Endodermal cell (in vitro differentiated cells): Measurements from ENCODE around the gene CHST7. TPM values are rescaled to one million over a fixed set of nuclear protein-coding genes. Genes with fewer than 3 reads are reported as not detected.
A peak's percentile ranks its signal among the peaks of the same experiment; 100 is the strongest.

Experiments
- DNase-seq: peaks from one replicate; pipeline ENCODE4 v3.0.0-alpha.2; 2017
- H3K27ac ChIP-seq: 2 replicates; pipeline ENCODE4 v1.5.1; 2013; ENCODE audit warnings: mild to moderate bottlenecking, low read depth, low read length, moderate library complexity
- H3K27me3 ChIP-seq: 2 replicates; pipeline ENCODE4 v1.6.1; 2013; ENCODE audit warnings: mild to moderate bottlenecking, low read length, moderate library complexity; ENCODE audit not compliant: insufficient read depth, control insufficient read depth, poor library complexity, severe bottlenecking
- H3K36me3 ChIP-seq: 2 replicates; pipeline ENCODE4 v1.7.0; 2013; ENCODE audit warnings: mild to moderate bottlenecking, low read length, moderate library complexity; ENCODE audit not compliant: control insufficient read depth, insufficient read depth
- H3K4me1 ChIP-seq: one replicate; pipeline ENCODE4 v1.7.0; 2013; ENCODE audit warnings: low read length; ENCODE audit not compliant: control insufficient read depth, insufficient read depth
- H3K4me3 ChIP-seq: 2 replicates; pipeline ENCODE4 v1.5.1; 2013; ENCODE audit warnings: mild to moderate bottlenecking, low read length, moderate library complexity
- H3K9ac ChIP-seq: 2 replicates; pipeline ENCODE4 v1.6.1; 2013; ENCODE audit warnings: mild to moderate bottlenecking, low read length, moderate library complexity; ENCODE audit not compliant: poor library complexity, severe bottlenecking; ENCODE audit errors: extremely low read depth
- H3K9me3 ChIP-seq: 2 replicates; pipeline ENCODE4 v1.6.1; 2013; ENCODE audit warnings: mild to moderate bottlenecking, low read length, moderate library complexity; ENCODE audit not compliant: control insufficient read depth
- H3K27ac Mint-ChIP-seq: 2 replicates; pipeline ENCODE4 v1.8.0; 2020; ENCODE audit warnings: mixed read lengths
- H3K27me3 Mint-ChIP-seq: 2 replicates; pipeline ENCODE4 v1.8.0; 2021; ENCODE audit warnings: mild to moderate bottlenecking, mixed read lengths; ENCODE audit not compliant: insufficient read depth
- H3K36me3 Mint-ChIP-seq: 2 replicates; pipeline ENCODE4 v1.8.0; 2020; ENCODE audit warnings: low read depth, mixed read lengths
- H3K4me1 Mint-ChIP-seq: 2 replicates; pipeline ENCODE4 v1.8.0; 2020; ENCODE audit warnings: mixed read lengths
- H3K4me3 Mint-ChIP-seq: 2 replicates; pipeline ENCODE4 v1.8.0; 2020; ENCODE audit warnings: mild to moderate bottlenecking, moderate library complexity, mixed read lengths
- H3K9me3 Mint-ChIP-seq: 2 replicates; pipeline ENCODE4 v1.8.0; 2020; ENCODE audit warnings: mild to moderate bottlenecking, mixed read lengths
- WGBS, 2 experiments: methylation state at CpG; one replicate each; pipeline versions ENCODE4 v1.1.5 to v1.1.7; 2013; ENCODE audit warnings: missing lambda C conversion rate in 2 of 2, mixed read lengths in 1 of 2; ENCODE audit not compliant: insufficient coverage in 1 of 2, insufficient read length in 1 of 2; 5-methylcytosine and 5-hydroxymethylcytosine counted together
- total RNA-seq, 2 donors: library from RNA; stranded (reverse); fragmentation: NEBNext Ultra II Directional in 1 of 2; extraction: Animal tissue kit (Norgen Biotek cat#: 25700) in 1 of 2; gene quantifications; 2 replicates in 1 of 2; 3 replicates in 1 of 2; pipeline ENCODE4 v1.2.1, GENCODE V29; 2021
- TF ChIP-seq, protein P1 (sequence below): fragments of 200-600 bp; sonication (generic); conservative IDR thresholded peaks from 2 replicates; pipeline ENCODE4 v1.5.0; 2021; ENCODE audit warnings: antibody characterized with exemption, mild to moderate bottlenecking

CHST7 gene
- total RNA-seq, 2 donors from 2014 or later = 1.6 to 4.2 TPM

- Mint-ChIP-seq H3K4me3 (no peak overlapping the region), H3K27ac (peak overlapping the region; percentile 89), H3K27me3 (no peaks in the 10 kb centered on the region), H3K4me1 (peaks cover 1% of the 10 kb centered on the region), H3K9me3 (peaks cover 67% of the 10 kb centered on the region), H3K36me3 (peaks cover 31% of the 10 kb centered on the region)
- peak; percentile 81 for DNase-seq
- no peak overlapping the region for H3K9ac ChIP-seq
- TF ChIP-seq, protein P1, sequence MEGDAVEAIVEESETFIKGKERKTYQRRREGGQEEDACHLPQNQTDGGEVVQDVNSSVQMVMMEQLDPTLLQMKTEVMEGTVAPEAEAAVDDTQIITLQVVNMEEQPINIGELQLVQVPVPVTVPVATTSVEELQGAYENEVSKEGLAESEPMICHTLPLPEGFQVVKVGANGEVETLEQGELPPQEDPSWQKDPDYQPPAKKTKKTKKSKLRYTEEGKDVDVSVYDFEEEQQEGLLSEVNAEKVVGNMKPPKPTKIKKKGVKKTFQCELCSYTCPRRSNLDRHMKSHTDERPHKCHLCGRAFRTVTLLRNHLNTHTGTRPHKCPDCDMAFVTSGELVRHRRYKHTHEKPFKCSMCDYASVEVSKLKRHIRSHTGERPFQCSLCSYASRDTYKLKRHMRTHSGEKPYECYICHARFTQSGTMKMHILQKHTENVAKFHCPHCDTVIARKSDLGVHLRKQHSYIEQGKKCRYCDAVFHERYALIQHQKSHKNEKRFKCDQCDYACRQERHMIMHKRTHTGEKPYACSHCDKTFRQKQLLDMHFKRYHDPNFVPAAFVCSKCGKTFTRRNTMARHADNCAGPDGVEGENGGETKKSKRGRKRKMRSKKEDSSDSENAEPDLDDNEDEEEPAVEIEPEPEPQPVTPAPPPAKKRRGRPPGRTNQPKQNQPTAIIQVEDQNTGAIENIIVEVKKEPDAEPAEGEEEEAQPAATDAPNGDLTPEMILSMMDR = no peak
- no peaks in the 10 kb centered on the region for H3K27me3 ChIP-seq
- WGBS, 2 experiments = 25 to 35% methylated on average over 5 to 8 of the region's 8 CpGs
- H3K36me3 ChIP-seq = peaks cover 13% of the 10 kb centered on the region
- no peaks in the 10 kb centered on the region for H3K4me1 ChIP-seq
- H3K4me3 ChIP-seq = no peak overlapping the region
- peak overlapping the region; percentile 9 for H3K27ac ChIP-seq
- peaks cover 6% of the 10 kb centered on the region for H3K9me3 ChIP-seq
Observed at GRCh38 chrX:46551494-46552128, 22.0 kb upstream of the CHST7 start.

DNA sequence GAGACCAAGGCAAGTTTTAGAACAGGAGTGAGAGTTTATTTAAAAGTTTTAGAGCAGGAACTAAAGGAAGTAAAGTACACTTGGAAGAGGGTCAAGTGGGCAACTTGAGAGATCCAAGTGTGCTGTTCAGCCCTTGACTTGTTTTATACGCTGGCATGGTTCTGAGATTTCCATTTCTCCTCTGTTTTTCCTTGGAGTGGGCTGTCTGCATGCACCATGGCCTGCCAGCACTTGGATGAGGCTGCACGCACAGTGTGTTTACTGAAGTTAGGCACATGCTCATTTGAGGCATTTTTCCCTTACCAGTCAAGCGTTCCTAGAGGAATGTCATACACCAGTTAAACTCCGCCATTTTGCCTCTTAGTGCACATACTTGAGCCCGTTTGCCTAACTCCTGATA lies 19.6 kb upstream of the CHST7 start:
- no peak overlapping the region for H3K27ac Mint-ChIP-seq
- no peaks in the 10 kb centered on the region for H3K4me1 ChIP-seq
- H3K9me3 Mint-ChIP-seq = peaks cover 67% of the 10 kb centered on the region
- H3K27me3 ChIP-seq = no peaks in the 10 kb centered on the region
- no peak overlapping the region for H3K9ac ChIP-seq
- H3K27me3 Mint-ChIP-seq = no peaks in the 10 kb centered on the region
- no peaks in the 10 kb centered on the region for H3K4me1 Mint-ChIP-seq
- H3K36me3 ChIP-seq = no peaks in the 10 kb centered on the region
- H3K4me3 Mint-ChIP-seq = no peak overlapping the region
- DNase-seq = no peak
- H3K36me3 Mint-ChIP-seq = peaks cover 19% of the 10 kb centered on the region
- WGBS, 2 experiments = 95 to 100% methylated on average over 3 to 5 of the region's 5 CpGs
- no peak overlapping the region for H3K4me3 ChIP-seq
- peaks cover 6% of the 10 kb centered on the region for H3K9me3 ChIP-seq
- H3K27ac ChIP-seq = no peak overlapping the region
- TF ChIP-seq, protein P1 = no peak

DNA sequence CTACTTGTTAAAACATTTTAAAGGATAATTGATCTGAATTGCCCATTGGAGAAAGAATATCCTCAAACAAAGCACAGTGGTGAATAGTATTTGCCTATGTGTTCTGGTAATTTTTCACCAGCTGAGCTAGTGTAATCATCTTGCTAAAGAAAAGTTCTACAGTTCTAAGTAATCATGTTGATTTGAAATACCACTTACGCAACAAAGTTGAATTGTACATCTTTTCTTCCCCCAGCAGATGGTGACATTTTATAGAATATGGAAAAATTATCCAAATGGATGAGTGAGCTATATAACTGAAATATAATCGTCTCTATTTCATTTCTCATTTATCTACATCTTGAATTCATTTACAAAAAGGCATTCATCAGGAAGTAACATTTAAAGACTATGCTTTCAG lies 18.6 kb upstream of the CHST7 start:
- H3K4me1 ChIP-seq = no peaks in the 10 kb centered on the region
- Mint-ChIP-seq H3K4me1 (no peaks in the 10 kb centered on the region), H3K36me3 (peaks cover 13% of the 10 kb centered on the region), H3K9me3 (peaks cover 63% of the 10 kb centered on the region), H3K4me3 (no peak overlapping the region), H3K27me3 (no peaks in the 10 kb centered on the region), H3K27ac (no peak overlapping the region)
- H3K27me3 ChIP-seq = no peaks in the 10 kb centered on the region
- WGBS, 2 experiments = no CpG with 5 or more reads among the region's 2 CpGs
- DNase-seq = no peak
- H3K27ac ChIP-seq = no peak overlapping the region
- H3K36me3 ChIP-seq = no peaks in the 10 kb centered on the region
- H3K9me3 ChIP-seq = peaks cover 6% of the 10 kb centered on the region
- TF ChIP-seq, protein P1 = peak; percentile 21
- no peak overlapping the region for H3K9ac ChIP-seq
- H3K4me3 ChIP-seq = no peak overlapping the region
